ENCODE measurements around the gene PSAT1.

Gene PSAT1

GRCh38 chr9:78316166-78316892 is 19.4 kb downstream of the PSAT1 start:
- no peak for DNase-seq (ENCODE audit: low read depth in 2 of 2)

GRCh38 chr9:78319197-78320029 is 22.5 kb downstream of the PSAT1 start:
- no peak for DNase-seq (ENCODE audit: low read depth in 2 of 2)

GRCh38 chr9:78320030-78320693 is 23.2 kb downstream of the PSAT1 start:
- no peak for DNase-seq (ENCODE audit: low read depth in 2 of 2)

- no peak for DNase-seq (ENCODE audit: low read depth in 2 of 2)
Observed at GRCh38 chr9:78320875-78321496, 24.1 kb downstream of the PSAT1 start.

GRCh38 chr9:78321505-78321904 is 24.6 kb downstream of the PSAT1 start:
- no peak for DNase-seq (ENCODE audit: low read depth in 2 of 2)

GRCh38 chr9:78324068-78324650 is 27.2 kb downstream of the PSAT1 start:
- DNase-seq (ENCODE audit: low read depth in 2 of 2) = no peak

GRCh38 chr9:78324682-78325081 is 27.8 kb downstream of the PSAT1 start:
- no peak for DNase-seq (ENCODE audit: low read depth in 2 of 2)

GRCh38 chr9:78325343-78325742 is 28.4 kb downstream of the PSAT1 start:
- no peak for DNase-seq (ENCODE audit: low read depth in 2 of 2)

- no peak for DNase-seq (ENCODE audit: low read depth in 2 of 2)
Observed at GRCh38 chr9:78325846-78326360, 29.0 kb downstream of the PSAT1 start.

GRCh38 chr9:78326564-78326963 is 29.6 kb downstream of the PSAT1 start:
- no peak for DNase-seq (ENCODE audit: low read depth in 2 of 2)

- DNase-seq (ENCODE audit: low read depth in 2 of 2) = no peak
Observed at GRCh38 chr9:78332381-78332780, 35.5 kb downstream of the PSAT1 start.

GRCh38 chr9:78348848-78349247 is 51.9 kb downstream of the PSAT1 start:
- DNase-seq (ENCODE audit: low read depth in 2 of 2) = no peak

- DNase-seq (ENCODE audit: low read depth in 2 of 2) = no peak
Observed at GRCh38 chr9:78351816-78352215, 54.9 kb downstream of the PSAT1 start.

- no peak for DNase-seq (ENCODE audit: low read depth in 2 of 2)
Observed at GRCh38 chr9:78354324-78354973, 57.5 kb downstream of the PSAT1 start.

- DNase-seq (ENCODE audit: low read depth in 2 of 2) = no peak
Observed at GRCh38 chr9:78354989-78355388, 58.1 kb downstream of the PSAT1 start.

- no peak for DNase-seq (ENCODE audit: low read depth in 2 of 2)
Observed at GRCh38 chr9:78356634-78357033, 59.7 kb downstream of the PSAT1 start.

- no peak for DNase-seq (ENCODE audit: low read depth in 2 of 2)
Observed at GRCh38 chr9:78357165-78357873, 60.4 kb downstream of the PSAT1 start.

- no peak for DNase-seq (ENCODE audit: low read depth in 2 of 2)
Observed at GRCh38 chr9:78358329-78359051, 61.6 kb downstream of the PSAT1 start.

- DNase-seq (ENCODE audit: low read depth in 2 of 2) = no peak
Observed at GRCh38 chr9:78363221-78363620, 66.3 kb downstream of the PSAT1 start.

Measured in stimulated activated CD4-positive, alpha-beta T cell treated with anti-CD3 and anti-CD28 coated beads, Interleukin-12 subunit alpha, Interleukin-12 subunit beta, amount 100 ng/mL, for 24 hours (primary cell).